ENCODE results near the gene VIPR2.
"Not testable (repeated sequence)": the region's sequence is repeated elsewhere in the genome, so short reads cannot be mapped to it uniquely, and the experiment has no call there.

The VIPR2 gene

GRCh38 chr7:159001811-159002210 lies 142.9 kb downstream of the VIPR2 start:
- Histone ChIP-seq H3K4me3 (ENCODE audit: insufficient read length, low read depth) (no peak overlapping the region), H3K9me3 (ENCODE audit: insufficient read depth, low read length) (no peaks in the 10 kb centered on the region), H3K36me3 (ENCODE audit: insufficient read depth, insufficient read length, low read length) (no peaks in the 10 kb centered on the region), H3K4me1 (ENCODE audit: insufficient read depth, insufficient read length) (peaks cover 2% of the 10 kb centered on the region), H3K27me3 (ENCODE audit: insufficient read depth, insufficient read length) (no peaks in the 10 kb centered on the region), H3K9ac (ENCODE audit: insufficient read length, low read depth) (no peak overlapping the region)
- TF ChIP-seq SUZ12 (IDR thresholded peaks at IDR 0.05; ENCODE audit: extremely low read depth, insufficient read depth, insufficient read length) (no peak), YY1 (IDR thresholded peaks at IDR 0.05; ENCODE audit: insufficient read depth, insufficient read length) (no peak), ZNF274 (IDR thresholded peaks at IDR 0.05; ENCODE audit: low read depth, low read length) (no peak)
- DNase-seq (ENCODE audit: low read depth, low spot score), result no peak

- Histone ChIP-seq H3K9ac (ENCODE audit: insufficient read length, low read depth) (no peak overlapping the region), H3K27me3 (ENCODE audit: insufficient read depth, insufficient read length) (no peaks in the 10 kb centered on the region), H3K9me3 (ENCODE audit: insufficient read depth, low read length) (no peaks in the 10 kb centered on the region), H3K36me3 (ENCODE audit: insufficient read depth, insufficient read length, low read length) (no peaks in the 10 kb centered on the region), H3K4me1 (ENCODE audit: insufficient read depth, insufficient read length) (peaks cover 2% of the 10 kb centered on the region), H3K4me3 (ENCODE audit: insufficient read length, low read depth) (no peak overlapping the region)
- no peak for DNase-seq (ENCODE audit: low read depth, low spot score)
- TF ChIP-seq YY1 (IDR thresholded peaks at IDR 0.05; ENCODE audit: insufficient read depth, insufficient read length), result no peak
- TF ChIP-seq SUZ12 (IDR thresholded peaks at IDR 0.05; ENCODE audit: extremely low read depth, insufficient read depth, insufficient read length), result no peak
- no peak for TF ChIP-seq ZNF274 (IDR thresholded peaks at IDR 0.05; ENCODE audit: low read depth, low read length)
These were observed 143.7 kb downstream of the VIPR2 start for GRCh38 chr7:159000859-159001435.

GRCh38 chr7:159000070-159000469 lies 144.6 kb downstream of the VIPR2 start:
- DNase-seq (ENCODE audit: low read depth, low spot score), result no peak
- Histone ChIP-seq H3K4me1 (ENCODE audit: insufficient read depth, insufficient read length) (peaks cover 2% of the 10 kb centered on the region), H3K9ac (ENCODE audit: insufficient read length, low read depth) (no peak overlapping the region), H3K27me3 (ENCODE audit: insufficient read depth, insufficient read length) (no peaks in the 10 kb centered on the region), H3K9me3 (ENCODE audit: insufficient read depth, low read length) (no peaks in the 10 kb centered on the region), H3K36me3 (ENCODE audit: insufficient read depth, insufficient read length, low read length) (no peaks in the 10 kb centered on the region), H3K4me3 (ENCODE audit: insufficient read length, low read depth) (no peak overlapping the region)
- TF ChIP-seq YY1 (IDR thresholded peaks at IDR 0.05; ENCODE audit: insufficient read depth, insufficient read length), result no peak
- TF ChIP-seq ZNF274 (IDR thresholded peaks at IDR 0.05; ENCODE audit: low read depth, low read length), result no peak
- TF ChIP-seq SUZ12 (IDR thresholded peaks at IDR 0.05; ENCODE audit: extremely low read depth, insufficient read depth, insufficient read length), result no peak

- Histone ChIP-seq H3K27me3 (ENCODE audit: insufficient read depth, insufficient read length) (peaks cover under 1% of the 10 kb centered on the region), H3K9ac (ENCODE audit: insufficient read length, low read depth) (no peak overlapping the region), H3K9me3 (ENCODE audit: insufficient read depth, low read length) (no peaks in the 10 kb centered on the region), H3K36me3 (ENCODE audit: insufficient read depth, insufficient read length, low read length) (no peaks in the 10 kb centered on the region), H3K4me3 (ENCODE audit: insufficient read length, low read depth) (no peak overlapping the region), H3K4me1 (ENCODE audit: insufficient read depth, insufficient read length) (peaks cover 2% of the 10 kb centered on the region)
- TF ChIP-seq SUZ12 (IDR thresholded peaks at IDR 0.05; ENCODE audit: extremely low read depth, insufficient read depth, insufficient read length) (no peak), ZNF274 (IDR thresholded peaks at IDR 0.05; ENCODE audit: low read depth, low read length) (no peak), YY1 (IDR thresholded peaks at IDR 0.05; ENCODE audit: insufficient read depth, insufficient read length) (no peak)
- DNase-seq (ENCODE audit: low read depth, low spot score), result no peak
These were observed 145.2 kb downstream of the VIPR2 start for GRCh38 chr7:158999496-158999895.

GRCh38 chr7:158998261-158998660 lies 146.4 kb downstream of the VIPR2 start:
- H3K27me3 ChIP-seq (ENCODE audit: insufficient read depth, insufficient read length), result peaks cover 13% of the 10 kb centered on the region
- not testable (repeated sequence) for H3K9me3 ChIP-seq (ENCODE audit: insufficient read depth, low read length); H3K36me3 ChIP-seq (ENCODE audit: insufficient read depth, insufficient read length, low read length); H3K9ac ChIP-seq (ENCODE audit: insufficient read length, low read depth); H3K4me3 ChIP-seq (ENCODE audit: insufficient read length, low read depth); DNase-seq (ENCODE audit: low read depth, low spot score); H3K4me1 ChIP-seq (ENCODE audit: insufficient read depth, insufficient read length)

GRCh38 chr7:158997471-158997870 lies 147.2 kb downstream of the VIPR2 start:
- DNase-seq (ENCODE audit: low read depth, low spot score), result no peak
- Histone ChIP-seq H3K4me3 (ENCODE audit: insufficient read length, low read depth) (no peak overlapping the region), H3K9ac (ENCODE audit: insufficient read length, low read depth) (no peak overlapping the region), H3K9me3 (ENCODE audit: insufficient read depth, low read length) (no peaks in the 10 kb centered on the region), H3K4me1 (ENCODE audit: insufficient read depth, insufficient read length) (peaks cover 6% of the 10 kb centered on the region), H3K36me3 (ENCODE audit: insufficient read depth, insufficient read length, low read length) (no peaks in the 10 kb centered on the region), H3K27me3 (ENCODE audit: insufficient read depth, insufficient read length) (peaks cover 21% of the 10 kb centered on the region)
- TF ChIP-seq YY1 (IDR thresholded peaks at IDR 0.05; ENCODE audit: insufficient read depth, insufficient read length), result no peak
- TF ChIP-seq ZNF274 (IDR thresholded peaks at IDR 0.05; ENCODE audit: low read depth, low read length), result no peak
- no peak for TF ChIP-seq SUZ12 (IDR thresholded peaks at IDR 0.05; ENCODE audit: extremely low read depth, insufficient read depth, insufficient read length)

GRCh38 chr7:158997110-158997453 lies 147.6 kb downstream of the VIPR2 start:
- peaks cover 6% of the 10 kb centered on the region for H3K4me1 ChIP-seq (ENCODE audit: insufficient read depth, insufficient read length)
- H3K36me3 ChIP-seq (ENCODE audit: insufficient read depth, insufficient read length, low read length), result no peaks in the 10 kb centered on the region
- H3K9ac ChIP-seq (ENCODE audit: insufficient read length, low read depth), result no peak overlapping the region
- TF ChIP-seq SUZ12 (IDR thresholded peaks at IDR 0.05; ENCODE audit: extremely low read depth, insufficient read depth, insufficient read length), result no peak
- no peak for TF ChIP-seq YY1 (IDR thresholded peaks at IDR 0.05; ENCODE audit: insufficient read depth, insufficient read length)
- no peak for TF ChIP-seq ZNF274 (IDR thresholded peaks at IDR 0.05; ENCODE audit: low read depth, low read length)
- peaks cover 25% of the 10 kb centered on the region for H3K27me3 ChIP-seq (ENCODE audit: insufficient read depth, insufficient read length)
- no peak for DNase-seq (ENCODE audit: low read depth, low spot score)
- H3K9me3 ChIP-seq (ENCODE audit: insufficient read depth, low read length), result no peaks in the 10 kb centered on the region
- no peak overlapping the region for H3K4me3 ChIP-seq (ENCODE audit: insufficient read length, low read depth)

Measured in NT2/D1 (cell line).